C4-2B (cell line): ENCODE results near the gene PGBD5.
A peak's percentile ranks its signal among the peaks of the same experiment; 100 is the strongest.

Source experiments
- H3K27ac ChIP-seq: fragments of 450-650 bp; 2 replicates; pipeline ENCODE4 v1.5.1; 2017
- CTCF ChIP-seq: fragments of 450-650 bp; conservative IDR thresholded peaks from 2 replicates; pipeline ENCODE4 v1.5.1; 2017; ENCODE audit warnings: mild to moderate bottlenecking
- ZFX ChIP-seq: fragments of 450-650 bp; IDR thresholded peaks from 2 replicates; pipeline ENCODE4 v1.6.1; 2017

The PGBD5 gene

DNA sequence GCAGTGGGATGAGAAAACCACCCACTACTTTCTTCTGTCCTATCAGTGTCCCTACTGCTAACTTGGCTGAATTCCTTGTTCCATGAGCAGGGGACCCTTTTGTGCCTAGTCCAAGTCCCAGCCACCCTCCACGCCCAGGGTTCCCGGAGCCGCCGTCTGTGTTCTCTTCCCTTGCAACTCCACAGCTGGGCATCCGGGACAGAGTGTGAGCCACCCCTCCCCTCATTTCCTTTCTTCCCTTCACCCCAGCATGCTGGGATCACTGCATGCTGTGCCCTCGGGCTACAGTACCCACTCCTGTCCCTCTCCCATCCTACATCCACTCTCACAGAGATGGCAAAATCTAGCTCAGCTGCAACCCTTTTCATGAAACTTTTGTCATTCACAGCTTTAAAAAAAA is 44.5 kb downstream of the PGBD5 start:
- no peak overlapping the region for H3K27ac ChIP-seq
- TF ChIP-seq ZFX: no peak

DNA sequence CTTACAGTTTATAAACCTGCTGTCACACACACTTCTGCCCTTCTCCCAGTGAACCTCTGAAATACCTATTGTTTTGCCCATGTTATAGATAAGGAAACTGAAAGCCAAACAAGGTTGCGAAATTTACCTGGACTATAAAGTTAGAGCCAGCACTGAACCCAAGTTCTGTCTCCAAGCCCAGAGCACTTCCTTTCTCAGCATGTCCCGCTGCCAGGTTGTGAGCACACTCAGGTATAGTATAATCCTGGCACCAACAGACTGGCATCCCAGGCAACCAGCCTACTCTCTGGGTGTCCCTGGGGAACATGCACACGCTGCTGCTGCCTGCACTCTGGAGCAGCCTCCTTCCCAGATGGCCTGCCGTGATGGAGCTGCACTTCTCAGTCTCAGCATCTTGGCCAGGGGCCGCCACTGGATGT is 45.1 kb downstream of the PGBD5 start:
- H3K27ac ChIP-seq: 0 out of 2 replicates have a peak overlapping the region, but pooled peaks have one; percentile 9
- TF ChIP-seq ZFX: no peak
- no peak for TF ChIP-seq CTCF

- TF ChIP-seq CTCF (no peak), ZFX (no peak)
- no peak overlapping the region for H3K27ac ChIP-seq
These were observed 46.2 kb downstream of the PGBD5 start for GRCh38 chr1:230379928-230380327.

- TF ChIP-seq ZFX (no peak), CTCF (no peak)
- H3K27ac ChIP-seq: no peak overlapping the region
These were observed 46.7 kb downstream of the PGBD5 start for GRCh38 chr1:230379462-230379861.

GRCh38 chr1:230377851-230378250 is 48.3 kb downstream of the PGBD5 start:
- no peak overlapping the region for H3K27ac ChIP-seq
- no peak for TF ChIP-seq CTCF
- TF ChIP-seq ZFX: no peak

DNA sequence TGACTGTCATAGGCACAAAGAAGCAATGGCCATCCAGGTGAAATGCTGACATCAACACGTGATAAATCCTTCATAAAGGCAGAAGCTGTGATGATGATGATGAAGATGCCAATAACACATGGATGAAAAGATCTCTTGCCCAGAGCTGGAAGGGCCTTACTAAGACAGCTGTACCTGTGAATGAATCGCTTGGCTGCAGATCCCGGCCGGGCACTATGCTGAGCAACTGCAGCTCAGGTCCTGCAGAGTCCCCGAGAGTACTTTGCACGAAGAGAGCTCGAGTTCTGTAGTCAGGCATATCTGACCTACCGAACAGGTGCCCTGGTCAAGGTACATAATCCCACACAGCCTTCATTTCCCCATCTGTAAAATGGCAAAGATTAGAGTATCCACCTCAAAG is 48.8 kb downstream of the PGBD5 start:
- no peak overlapping the region for H3K27ac ChIP-seq
- no peak for TF ChIP-seq ZFX

GRCh38 chr1:230376296-230376695 is 49.8 kb downstream of the PGBD5 start:
- TF ChIP-seq CTCF (no peak), ZFX (no peak)
- H3K27ac ChIP-seq: no peak overlapping the region

DNA sequence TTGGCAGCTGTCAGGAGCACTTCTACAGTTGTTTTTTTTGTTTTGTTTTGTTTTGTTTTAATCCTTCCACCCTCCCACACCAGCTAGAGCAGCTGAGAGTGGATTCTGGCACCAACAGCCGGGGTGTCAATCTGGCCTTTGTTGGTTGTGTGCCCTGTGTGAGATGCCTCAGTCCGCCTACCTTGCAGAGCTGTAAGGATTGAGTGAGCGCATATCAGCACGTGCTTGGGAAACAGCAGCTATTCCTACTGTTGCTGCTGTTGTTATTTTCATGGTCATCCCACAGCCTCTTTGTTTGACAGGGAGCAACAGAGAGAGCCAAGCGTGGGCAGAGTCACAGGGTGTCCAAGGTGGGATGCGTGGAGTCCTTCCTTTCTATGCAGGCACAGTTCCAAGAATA is 50.4 kb downstream of the PGBD5 start:
- H3K27ac ChIP-seq: no peak overlapping the region
- TF ChIP-seq ZFX (no peak), CTCF (no peak)

GRCh38 chr1:230375147-230375546 is 51.0 kb downstream of the PGBD5 start:
- TF ChIP-seq CTCF (no peak), ZFX (no peak)
- no peak overlapping the region for H3K27ac ChIP-seq
